ENCODE data around the gene CC2D2B. TPM values are rescaled to one million over a fixed set of nuclear protein-coding genes. Genes with fewer than 3 reads are reported as not detected.

Gene CC2D2B
- total and polyA plus RNA-seq, 2 of the 13 experiments (the other 11 are each of a cell fraction or from before 2014, with no cell fraction given), result 0.20 TPM; not detected in 1

GRCh38 chr10:96043033-96043892, 135.5 kb downstream of the CC2D2B start, which contains the start of gene CCNJ (continued):
- peak; percentile 69 for TF ChIP-seq ZNF503 (CRISPR knock-in tag; IDR thresholded peaks at IDR 0.05)
- peak; percentile 45; the same call in 1 of the 2 replicates for TF ChIP-seq ZBTB49 (CRISPR knock-in tag; IDR thresholded peaks at IDR 0.05; ENCODE audit: borderline replicate concordance)
- TF ChIP-seq, protein P1, sequence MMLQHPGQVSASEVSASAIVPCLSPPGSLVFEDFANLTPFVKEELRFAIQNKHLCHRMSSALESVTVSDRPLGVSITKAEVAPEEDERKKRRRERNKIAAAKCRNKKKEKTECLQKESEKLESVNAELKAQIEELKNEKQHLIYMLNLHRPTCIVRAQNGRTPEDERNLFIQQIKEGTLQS (CRISPR knock-in tag; IDR thresholded peaks at IDR 0.05), result no peak
- no peak for TF ChIP-seq RFXANK (CRISPR knock-in tag; IDR thresholded peaks at IDR 0.05)
- TF ChIP-seq HNRNPLL (IDR thresholded peaks at IDR 0.05; ENCODE audit: low read depth, low read length, poor library complexity, severe bottlenecking), result peak; percentile 66
- TF ChIP-seq TBP (CRISPR knock-in tag; IDR thresholded peaks at IDR 0.05), result 0 out of 2 replicates have a peak, but pooled peaks have one; percentile 43
- 0 out of 2 replicates have a peak, but pooled peaks have one; percentile 51 for TF ChIP-seq ZNF138 (CRISPR knock-in tag; IDR thresholded peaks at IDR 0.05; ENCODE audit: low read depth)
- TF ChIP-seq BRF2 (CRISPR knock-in tag; IDR thresholded peaks at IDR 0.05), result peak; percentile 96
- no peak for TF ChIP-seq SYNCRIP (IDR thresholded peaks at IDR 0.05; ENCODE audit: insufficient read depth, low read depth, low read length)
- TF ChIP-seq ZNF501 (CRISPR knock-in tag; IDR thresholded peaks at IDR 0.05), result peak; percentile 21; the same call in 1 of the 2 replicates
- no peak for TF ChIP-seq ZNF292 (CRISPR knock-in tag; IDR thresholded peaks at IDR 0.05; ENCODE audit: borderline replicate concordance, low read depth)
- no peak for TF ChIP-seq MYNN (CRISPR knock-in tag; IDR thresholded peaks at IDR 0.05; ENCODE audit: low read depth)
- TF ChIP-seq XBP1 (CRISPR knock-in tag; IDR thresholded peaks at IDR 0.05), result no peak; the same call in 1 of the 2 replicates
- TF ChIP-seq JUND (CRISPR knock-in tag; IDR thresholded peaks at IDR 0.05), result no peak
- TF ChIP-seq SRF (IDR thresholded peaks at IDR 0.05; ENCODE audit: low read depth, low read length), result no peak
- TF ChIP-seq ZNF784 (CRISPR knock-in tag; IDR thresholded peaks at IDR 0.05; ENCODE audit: borderline replicate concordance), result no peak
- no peak for TF ChIP-seq GTF3A (CRISPR knock-in tag; conservative IDR thresholded peaks at IDR 0.05)
- TF ChIP-seq STAT5B (CRISPR knock-in tag; IDR thresholded peaks at IDR 0.05), result no peak
- TF ChIP-seq SNAPC5 (CRISPR knock-in tag; IDR thresholded peaks at IDR 0.05; ENCODE audit: borderline replicate concordance), result peak; percentile 50; the same call in 1 of the 2 replicates
- TF ChIP-seq CEBPB (IDR thresholded peaks at IDR 0.05; ENCODE audit: borderline replicate concordance, low read depth, low read length), result no peak
- peak; percentile 99 for TF ChIP-seq RNF2 (conservative IDR thresholded peaks at IDR 0.05; ENCODE audit: low read depth)
- TF ChIP-seq GABPA (IDR thresholded peaks at IDR 0.05; ENCODE audit: low read depth, low read length), result no peak
- TF ChIP-seq GABPA (CRISPR knock-in tag; IDR thresholded peaks at IDR 0.05; ENCODE audit: low read depth), result no peak
